ENCODE results near the gene ZBTB7B. TPM values are rescaled to one million over a fixed set of nuclear protein-coding genes. Genes with fewer than 3 reads are reported as not detected.

ZBTB7B gene
- total RNA-seq, 2 experiments from 2014 or later = 16.3 to 23.2 TPM

GRCh38 chr1:155037043-155037442 lies 34.4 kb downstream of the ZBTB7B start:
- intact Hi-C loops (cut with micrococcal nuclease; ENCODE audit: unreplicated experiment) = no loop called here
- CTCF ChIA-PET (ENCODE audit: unreplicated experiment) = no interaction called here
- no peak overlapping the region for H2AFZ ChIP-seq (ENCODE audit: low read length)
- H3K79me2 ChIP-seq (ENCODE audit: insufficient read depth, low read depth, low read length) = no peaks in the 10 kb centered on the region
- TF ChIP-seq CTCF (conservative IDR thresholded peaks at IDR 0.05; ENCODE audit: low read length) (no peak), EZH2phosphoT487 (IDR thresholded peaks at IDR 0.05; ENCODE audit: borderline replicate concordance, low read depth, low read length) (no peak)
- H3K4me2 ChIP-seq (ENCODE audit: low read length) = no peak overlapping the region
- H3K4me1 ChIP-seq (ENCODE audit: insufficient read depth, low read length, poor library complexity, severe bottlenecking) = no peaks in the 10 kb centered on the region
- POLR2A ChIA-PET = no interaction called here
- H3K9me3 ChIP-seq (ENCODE audit: low read length) = no peaks in the 10 kb centered on the region
- no TSS peak for BruUV-seq (replicated peaks)
- H3K27ac ChIP-seq (ENCODE audit: low read depth, low read length, poor library complexity, severe bottlenecking) = no peak overlapping the region
- no peaks in the 10 kb centered on the region for H4K20me1 ChIP-seq (ENCODE audit: insufficient read depth, low read length)
- DNase-seq (ENCODE audit: low spot score) = no peak
- no peaks in the 10 kb centered on the region for H3K36me3 ChIP-seq (ENCODE audit: insufficient read depth, low read length)
- no peak overlapping the region for H3K4me3 ChIP-seq (ENCODE audit: low read depth, low read length, poor library complexity, severe bottlenecking)
- no peaks in the 10 kb centered on the region for H3K9me2 ChIP-seq (ENCODE audit: insufficient read depth, low read length)

GRCh38 chr1:155037851-155038441 lies 35.3 kb downstream of the ZBTB7B start:
- intact Hi-C loops (cut with micrococcal nuclease; ENCODE audit: unreplicated experiment) = no loop called here
- Histone ChIP-seq H3K4me2 (ENCODE audit: low read length) (no peak overlapping the region), H3K27ac (ENCODE audit: low read depth, low read length, poor library complexity, severe bottlenecking) (no peak overlapping the region), H4K20me1 (ENCODE audit: insufficient read depth, low read length) (no peaks in the 10 kb centered on the region), H3K4me3 (ENCODE audit: low read depth, low read length, poor library complexity, severe bottlenecking) (no peak overlapping the region), H3K36me3 (ENCODE audit: insufficient read depth, low read length) (no peaks in the 10 kb centered on the region), H2AFZ (ENCODE audit: low read length) (no peak overlapping the region), H3K9me3 (ENCODE audit: low read length) (no peaks in the 10 kb centered on the region), H3K79me2 (ENCODE audit: insufficient read depth, low read depth, low read length) (no peaks in the 10 kb centered on the region), H3K4me1 (ENCODE audit: insufficient read depth, low read length, poor library complexity, severe bottlenecking) (no peaks in the 10 kb centered on the region), H3K9me2 (ENCODE audit: insufficient read depth, low read length) (no peaks in the 10 kb centered on the region)
- ChIA-PET CTCF (ENCODE audit: unreplicated experiment) (no interaction called here), POLR2A (interaction anchor here (0.7 kb wide), 1 partner anchor 78 kb away, joined by 3 read pairs; no protein-coding TSS in a partner anchor)
- BruUV-seq (replicated peaks) = no TSS peak
- DNase-seq (ENCODE audit: low spot score) = no peak
- no peak for TF ChIP-seq CTCF (conservative IDR thresholded peaks at IDR 0.05; ENCODE audit: low read length)
- no peak for TF ChIP-seq EZH2phosphoT487 (IDR thresholded peaks at IDR 0.05; ENCODE audit: borderline replicate concordance, low read depth, low read length)

GRCh38 chr1:155038602-155039307 lies 36.2 kb downstream of the ZBTB7B start:
- H2AFZ ChIP-seq (ENCODE audit: low read length) = no peak overlapping the region
- intact Hi-C loops (cut with micrococcal nuclease; ENCODE audit: unreplicated experiment) = no loop called here
- DNase-seq (ENCODE audit: low spot score) = no peak

More at GRCh38 chr1:155038602-155039307, 36.2 kb downstream of the ZBTB7B start:
- ChIA-PET CTCF (ENCODE audit: unreplicated experiment) (no interaction called here), POLR2A (interaction anchor here (0.6 to 0.7 kb wide), 2 partner anchors 77 to 370 kb away, joined by 3 read pairs; no protein-coding TSS in a partner anchor)
- no TSS peak for BruUV-seq (replicated peaks)
- Histone ChIP-seq H4K20me1 (ENCODE audit: insufficient read depth, low read length) (no peaks in the 10 kb centered on the region), H3K4me3 (ENCODE audit: low read depth, low read length, poor library complexity, severe bottlenecking) (no peak overlapping the region), H3K4me1 (ENCODE audit: insufficient read depth, low read length, poor library complexity, severe bottlenecking) (no peaks in the 10 kb centered on the region), H3K27ac (ENCODE audit: low read depth, low read length, poor library complexity, severe bottlenecking) (no peak overlapping the region), H3K9me3 (ENCODE audit: low read length) (no peaks in the 10 kb centered on the region), H3K79me2 (ENCODE audit: insufficient read depth, low read depth, low read length) (no peaks in the 10 kb centered on the region), H3K36me3 (ENCODE audit: insufficient read depth, low read length) (no peaks in the 10 kb centered on the region), H3K9me2 (ENCODE audit: insufficient read depth, low read length) (no peaks in the 10 kb centered on the region), H3K4me2 (ENCODE audit: low read length) (no peak overlapping the region)
- TF ChIP-seq CTCF (conservative IDR thresholded peaks at IDR 0.05; ENCODE audit: low read length) = no peak

All from OCI-LY7 (cell line).